AG04449 (cell line): ENCODE results near the gene PTPRG.

Experiments
- CTCF ChIA-PET: fragments of 350-600 bp; formaldehyde crosslinking; extraction: SDS; loops from one replicate; lab custom pipeline; 2021; ENCODE audit warnings: antibody characterized with exemption; lab: Yijun Ruan, JAX
- POLR2A ChIA-PET: fragments of 400-600, 350-600 bp; formaldehyde crosslinking; extraction: SDS; loops from one replicate; lab custom pipeline; 2020; ENCODE audit warnings: antibody characterized with exemption, inconsistent platforms; lab: Yijun Ruan, JAX
- DNase-seq: peaks from one replicate; pipeline ENCODE4 v3.0.0-alpha.2; 2010; ENCODE audit warnings: low read depth, low spot score
- H3K4me3 ChIP-seq: 2 replicates; pipeline ENCODE4 v1.5.1; 2011; ENCODE audit warnings: low read depth, mild to moderate bottlenecking, control low read depth, low read length
- TF ChIP-seq, protein P1 (sequence below): IDR thresholded peaks from one replicate; pipeline ENCODE4 v1.5.1; 2011; ENCODE audit warnings: mild to moderate bottlenecking, moderate library complexity, low read length, control low read depth, inconsistent platforms; ENCODE audit not compliant: insufficient read depth; ENCODE audit errors: missing control alignments

PTPRG gene

DNA sequence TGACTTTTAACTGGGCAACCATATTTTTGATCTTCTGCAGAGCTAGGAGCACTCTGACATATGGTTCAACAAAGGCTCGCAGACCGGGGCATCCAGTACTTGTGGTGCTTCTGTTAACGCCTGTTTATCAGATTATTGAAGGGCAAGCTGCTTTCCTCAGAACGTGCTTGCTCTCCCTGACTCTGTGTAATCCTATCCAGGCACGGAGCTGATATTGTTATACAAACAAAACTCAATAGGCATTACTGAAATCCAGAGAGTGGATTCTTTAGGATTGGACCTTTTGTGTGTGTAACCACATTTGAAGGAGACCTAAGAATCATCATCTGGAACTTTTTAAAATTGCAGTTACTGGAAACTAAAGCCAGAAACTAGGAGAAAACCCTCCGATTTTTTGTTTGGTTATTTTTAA is 246.5 kb downstream of the PTPRG start:
- peak; percentile 9 for DNase-seq
- H3K4me3 ChIP-seq = no peak overlapping the region
- CTCF ChIA-PET = interaction anchor here (1.3 kb wide), 1 partner anchor 50 kb away, joined by 4 read pairs; no protein-coding TSS in a partner anchor
- TF ChIP-seq, protein P1, sequence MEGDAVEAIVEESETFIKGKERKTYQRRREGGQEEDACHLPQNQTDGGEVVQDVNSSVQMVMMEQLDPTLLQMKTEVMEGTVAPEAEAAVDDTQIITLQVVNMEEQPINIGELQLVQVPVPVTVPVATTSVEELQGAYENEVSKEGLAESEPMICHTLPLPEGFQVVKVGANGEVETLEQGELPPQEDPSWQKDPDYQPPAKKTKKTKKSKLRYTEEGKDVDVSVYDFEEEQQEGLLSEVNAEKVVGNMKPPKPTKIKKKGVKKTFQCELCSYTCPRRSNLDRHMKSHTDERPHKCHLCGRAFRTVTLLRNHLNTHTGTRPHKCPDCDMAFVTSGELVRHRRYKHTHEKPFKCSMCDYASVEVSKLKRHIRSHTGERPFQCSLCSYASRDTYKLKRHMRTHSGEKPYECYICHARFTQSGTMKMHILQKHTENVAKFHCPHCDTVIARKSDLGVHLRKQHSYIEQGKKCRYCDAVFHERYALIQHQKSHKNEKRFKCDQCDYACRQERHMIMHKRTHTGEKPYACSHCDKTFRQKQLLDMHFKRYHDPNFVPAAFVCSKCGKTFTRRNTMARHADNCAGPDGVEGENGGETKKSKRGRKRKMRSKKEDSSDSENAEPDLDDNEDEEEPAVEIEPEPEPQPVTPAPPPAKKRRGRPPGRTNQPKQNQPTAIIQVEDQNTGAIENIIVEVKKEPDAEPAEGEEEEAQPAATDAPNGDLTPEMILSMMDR = no peak
- POLR2A ChIA-PET = no interaction called here

DNA sequence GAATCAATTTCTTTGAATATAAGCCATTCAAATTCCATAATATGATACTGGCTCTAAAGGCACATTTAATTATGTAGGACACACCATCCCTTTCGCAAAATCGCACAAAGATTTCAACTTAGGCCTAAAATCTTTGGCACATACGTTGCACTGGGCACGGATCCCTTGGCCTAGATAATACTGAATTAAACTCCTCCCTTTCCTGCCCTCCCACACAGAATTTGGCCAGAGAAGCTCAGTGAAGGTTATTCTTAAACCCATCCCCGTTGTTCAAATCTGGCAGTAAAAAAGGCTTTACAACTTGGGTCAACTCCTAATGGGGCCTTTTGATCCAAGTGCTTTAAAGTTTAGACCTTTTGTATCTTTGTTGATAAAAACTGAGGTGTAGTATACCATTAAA is 247.2 kb downstream of the PTPRG start:
- TF ChIP-seq, protein P1 = no peak
- CTCF ChIA-PET = interaction anchor here (1.3 kb wide), 1 partner anchor 50 kb away, joined by 4 read pairs; no protein-coding TSS in a partner anchor

DNA sequence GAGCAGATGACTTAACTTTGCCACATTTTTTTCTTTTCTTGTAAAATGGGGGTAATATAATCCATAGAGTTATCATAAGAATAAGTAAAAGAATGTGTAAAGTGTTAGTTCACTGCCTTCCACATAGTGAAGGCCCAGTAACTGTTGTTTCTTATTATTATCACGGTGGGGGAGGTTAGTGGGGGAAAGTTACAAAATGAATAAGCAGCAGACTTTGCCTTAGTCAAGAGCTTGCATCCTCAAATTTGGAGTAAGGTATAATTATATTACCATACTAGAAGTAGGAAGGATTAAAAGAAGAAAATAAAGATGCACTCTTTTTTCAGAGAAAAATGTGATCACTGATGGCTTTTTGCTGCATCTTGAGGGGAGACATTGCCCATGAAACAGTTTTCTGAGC is 247.6 kb downstream of the PTPRG start:
- TF ChIP-seq, protein P1 = no peak
- ChIA-PET CTCF (interaction anchor here (1.8 kb wide), 1 partner anchor 379 kb away, joined by 5 read pairs; no protein-coding TSS in a partner anchor), POLR2A (no interaction called here)
- DNase-seq = no peak
- H3K4me3 ChIP-seq = no peak overlapping the region

More for the DNA sequence above, 247.2 kb downstream of the PTPRG start:
- POLR2A ChIA-PET = no interaction called here
- no peak overlapping the region for H3K4me3 ChIP-seq
- no peak for DNase-seq

DNA sequence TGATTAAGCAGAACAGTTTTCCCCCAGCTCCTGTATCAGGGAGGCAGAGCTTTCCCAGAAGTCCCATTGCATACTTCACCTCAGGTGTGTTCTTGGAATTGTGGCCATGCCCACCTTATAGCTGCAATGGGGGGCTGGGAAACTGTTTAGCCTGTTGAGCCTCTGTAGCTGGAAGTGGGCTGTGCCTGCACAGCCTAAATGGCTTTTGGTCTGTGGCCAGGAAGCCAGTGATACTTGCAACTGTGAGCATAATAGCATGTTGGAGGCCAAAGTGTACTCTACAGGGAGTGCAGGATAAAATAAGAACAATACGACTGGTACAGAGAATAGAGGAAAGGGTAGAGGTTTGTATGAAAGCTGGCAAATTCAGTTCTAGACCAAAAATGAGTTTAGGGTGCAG is 248.5 kb downstream of the PTPRG start:
- no peak for DNase-seq
- ChIA-PET POLR2A (no interaction called here), CTCF (interaction anchor here (1.0 to 1.8 kb wide), 2 partner anchors 51 to 378 kb away, joined by 3 to 5 read pairs; no protein-coding TSS in a partner anchor)
- TF ChIP-seq, protein P1 = no peak
- H3K4me3 ChIP-seq = no peak overlapping the region

DNA sequence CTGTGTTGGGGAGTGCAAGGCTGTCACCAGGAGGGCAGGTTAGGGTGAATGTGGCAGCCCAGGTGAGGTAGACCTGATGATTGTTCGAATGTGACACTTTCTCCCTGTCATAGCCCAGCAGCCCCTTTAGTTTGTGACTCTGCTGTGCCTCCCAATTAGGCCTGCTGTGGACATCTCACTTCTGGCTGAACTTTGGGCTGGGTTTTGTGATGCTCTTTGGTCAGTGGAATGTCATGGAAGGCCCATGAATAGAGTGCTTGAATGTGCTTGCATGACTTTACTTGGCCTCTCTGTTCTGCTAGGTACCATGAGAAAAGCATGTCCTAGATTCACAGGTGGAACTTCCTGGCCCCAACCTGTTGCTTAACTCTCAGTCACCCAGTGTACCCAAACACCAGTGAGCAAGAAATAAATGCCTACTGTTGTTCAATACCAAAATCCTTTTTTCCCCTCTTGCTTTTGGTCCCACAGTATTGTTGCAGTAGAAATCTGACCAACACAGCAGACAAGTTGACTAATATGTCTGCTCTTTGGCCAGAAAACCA is 249.7 kb downstream of the PTPRG start:
- no peak for DNase-seq
- no peak overlapping the region for H3K4me3 ChIP-seq
- ChIA-PET CTCF (no interaction called here), POLR2A (no interaction called here)
- TF ChIP-seq, protein P1 = no peak

DNA sequence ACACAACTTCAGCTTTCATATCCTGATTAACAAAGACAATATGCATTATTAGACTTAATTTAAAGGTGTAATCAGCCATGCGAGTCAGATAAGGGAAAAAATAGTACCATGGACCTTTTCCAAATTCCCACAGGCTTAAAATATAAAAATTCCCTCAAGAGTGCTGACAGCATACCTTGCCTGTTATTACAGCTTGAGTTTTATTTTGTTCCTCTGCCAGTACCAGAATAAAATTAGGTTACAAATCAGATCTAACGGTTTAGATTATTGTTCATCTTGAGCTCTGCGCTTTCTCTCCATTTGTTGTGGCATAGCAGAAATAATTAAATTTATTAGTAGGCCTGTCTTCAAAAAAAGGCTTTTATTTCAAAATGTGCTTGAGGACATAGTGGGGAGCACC is 250.3 kb downstream of the PTPRG start:
- TF ChIP-seq, protein P1 = no peak
- no peak for DNase-seq
- CTCF ChIA-PET = no interaction called here
- POLR2A ChIA-PET = no interaction called here
- H3K4me3 ChIP-seq = no peak overlapping the region
